Adrenal gland (tissue), 5 donors: ENCODE results near the gene ITPK1.

Source experiments
- POLR2A ChIP-seq, 2 donors: fragments of 450-650 bp; IDR thresholded peaks; one replicate each; pipeline ENCODE4 v1.6.1; 2017; ENCODE audit warnings: antibody characterized with exemption in 2 of 2, mild to moderate bottlenecking in 2 of 2, moderate library complexity in 1 of 2
- TF ChIP-seq, protein P1 (sequence below), 6 experiments: fragments of 450-650 bp in 4 of 6; fragments of 200-600 bp in 2 of 6; sonication (generic) in 1 of 6; IDR thresholded peaks; 1 replicate in 5 of 6; 2 replicates in 1 of 6; pipeline versions ENCODE4 v1.5.1 to v1.8.0; 2016 to 2021; ENCODE audit warnings: antibody characterized with exemption in 6 of 6, mild to moderate bottlenecking in 2 of 6, moderate library complexity in 1 of 6
- donor health status: DM: no; HTN: no; CAD: no.

DNA sequence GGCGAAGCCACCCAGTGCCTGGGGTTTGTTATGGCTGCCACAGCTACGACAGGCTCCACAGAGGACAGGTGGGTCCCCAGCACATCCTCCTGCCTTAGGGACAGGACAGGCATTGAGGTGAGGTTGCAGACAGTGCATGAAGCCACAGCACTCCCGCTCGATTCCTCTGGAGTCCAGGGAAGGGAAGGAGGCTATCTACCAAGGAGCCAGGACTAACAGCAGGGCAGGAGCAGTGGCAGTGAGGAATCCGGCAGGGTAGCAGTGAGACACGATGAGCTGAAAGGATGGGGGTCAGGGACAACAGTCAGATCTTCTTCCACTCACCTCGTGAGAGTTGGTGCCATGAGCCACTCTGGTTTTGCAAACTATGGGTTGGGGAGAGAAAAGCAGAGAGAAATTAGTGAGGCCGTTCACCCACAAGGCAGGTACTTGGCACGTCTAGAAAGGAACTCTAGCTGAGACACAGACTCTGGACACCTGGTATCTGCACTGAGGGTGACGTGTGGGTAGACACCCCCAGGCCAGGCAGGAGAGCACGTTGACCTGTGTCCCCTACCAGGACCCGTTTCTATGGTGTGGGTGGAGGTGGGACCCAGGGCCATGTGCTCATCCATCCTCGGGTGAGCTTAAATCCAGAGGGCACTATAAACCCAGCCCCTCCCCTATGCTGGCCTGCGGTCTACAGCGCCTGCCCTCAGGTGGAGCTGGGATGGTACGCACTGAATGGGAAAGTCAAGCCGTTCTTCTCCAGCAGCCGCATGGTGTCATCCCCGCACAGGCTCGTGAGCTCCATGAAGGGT lies 153.5 kb downstream of the ITPK1 start:
- TF ChIP-seq, protein P1, sequence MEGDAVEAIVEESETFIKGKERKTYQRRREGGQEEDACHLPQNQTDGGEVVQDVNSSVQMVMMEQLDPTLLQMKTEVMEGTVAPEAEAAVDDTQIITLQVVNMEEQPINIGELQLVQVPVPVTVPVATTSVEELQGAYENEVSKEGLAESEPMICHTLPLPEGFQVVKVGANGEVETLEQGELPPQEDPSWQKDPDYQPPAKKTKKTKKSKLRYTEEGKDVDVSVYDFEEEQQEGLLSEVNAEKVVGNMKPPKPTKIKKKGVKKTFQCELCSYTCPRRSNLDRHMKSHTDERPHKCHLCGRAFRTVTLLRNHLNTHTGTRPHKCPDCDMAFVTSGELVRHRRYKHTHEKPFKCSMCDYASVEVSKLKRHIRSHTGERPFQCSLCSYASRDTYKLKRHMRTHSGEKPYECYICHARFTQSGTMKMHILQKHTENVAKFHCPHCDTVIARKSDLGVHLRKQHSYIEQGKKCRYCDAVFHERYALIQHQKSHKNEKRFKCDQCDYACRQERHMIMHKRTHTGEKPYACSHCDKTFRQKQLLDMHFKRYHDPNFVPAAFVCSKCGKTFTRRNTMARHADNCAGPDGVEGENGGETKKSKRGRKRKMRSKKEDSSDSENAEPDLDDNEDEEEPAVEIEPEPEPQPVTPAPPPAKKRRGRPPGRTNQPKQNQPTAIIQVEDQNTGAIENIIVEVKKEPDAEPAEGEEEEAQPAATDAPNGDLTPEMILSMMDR (IDR thresholded peaks at IDR 0.05), result no peak
- TF ChIP-seq POLR2A (IDR thresholded peaks at IDR 0.05), result no peak
